Smooth muscle cell (in vitro differentiated cells): ENCODE data around the gene UNKL. TPM values are rescaled to one million over a fixed set of nuclear protein-coding genes. Genes with fewer than 3 reads are reported as not detected.

Experiments
- DNase-seq: peaks from one replicate; lab custom pipeline; 2025; ENCODE audit not compliant: unreplicated experiment; lab: John Stamatoyannopoulos, UW
- H2AFZ ChIP-seq: fragments of 200-600 bp; sonication (generic); 2 replicates; pipeline ENCODE4 v1.6.0; 2016; ENCODE audit warnings: antibody characterized with exemption, low read depth, mild to moderate bottlenecking
- H3F3A ChIP-seq: fragments of 200-600 bp; sonication (generic); 2 replicates; pipeline ENCODE4 v1.6.0; 2017; ENCODE audit warnings: antibody characterized with exemption, low read depth
- H3K27ac ChIP-seq: fragments of 200-600 bp; sonication (generic); 2 replicates; pipeline ENCODE4 v1.5.1; 2016; ENCODE audit warnings: low read depth, mild to moderate bottlenecking
- H3K27me3 ChIP-seq: fragments of 200-600 bp; sonication (generic); 2 replicates; pipeline ENCODE4 v1.6.1; 2016; ENCODE audit warnings: low read depth, mild to moderate bottlenecking
- H3K36me3 ChIP-seq: fragments of 200-600 bp; sonication (generic); 2 replicates; pipeline ENCODE4 v1.5.1; 2016; ENCODE audit warnings: low read depth
- H3K4me1 ChIP-seq: fragments of 200-600 bp; sonication (generic); 2 replicates; pipeline ENCODE4 v1.5.1; 2016; ENCODE audit warnings: low read depth
- H3K4me2 ChIP-seq: fragments of 200-600 bp; sonication (generic); 2 replicates; pipeline ENCODE4 v1.6.0; 2016; ENCODE audit warnings: mild to moderate bottlenecking
- H3K4me3 ChIP-seq: fragments of 200-600 bp; sonication (generic); 2 replicates; pipeline ENCODE4 v1.5.1; 2016; ENCODE audit warnings: mild to moderate bottlenecking
- H3K79me2 ChIP-seq: fragments of 200-600 bp; sonication (generic); 2 replicates; pipeline ENCODE4 v1.6.0; 2016; ENCODE audit warnings: low read depth, mild to moderate bottlenecking
- H3K9ac ChIP-seq: fragments of 200-600 bp; sonication (generic); 2 replicates; pipeline ENCODE4 v1.6.0; 2016; ENCODE audit warnings: low read depth
- H3K9me3 ChIP-seq: fragments of 200-600 bp; sonication (generic); replicated peaks from 2 replicates; pipeline ENCODE4 v1.5.1; 2016; ENCODE audit warnings: low read depth
- H4K20me1 ChIP-seq: fragments of 200-600 bp; sonication (generic); 2 replicates; pipeline ENCODE4 v1.6.0; 2016; ENCODE audit warnings: low read depth
- WGBS: methylation state at CpG from one replicate; pipeline ENCODE4 v1.1.7; 2016; ENCODE audit warnings: low lambda C conversion rate; 5-methylcytosine and 5-hydroxymethylcytosine counted together
- polyA plus RNA-seq: library from polyadenylated mRNA; unstranded; fragments of >200 nt; fragmentation: Nextera tagmentation; extraction: Ambion mirVana; gene quantifications from 2 replicates; pipeline ENCODE4 v1.2.1, GENCODE V29; 2016
- total RNA-seq: library from RNA; depleted of rRNA; stranded (reverse); fragments of >200 nt; gene quantifications from 2 replicates; pipeline ENCODE4 v1.2.3, GENCODE V29; 2014
- TF ChIP-seq, protein P1 (sequence below): fragments of 200-600 bp; sonication (generic); IDR thresholded peaks from 2 replicates; pipeline ENCODE4 v1.5.1; 2017; ENCODE audit warnings: borderline replicate concordance, mild to moderate bottlenecking, antibody characterized with exemption; ENCODE audit not compliant: insufficient read depth, poor library complexity, severe bottlenecking

UNKL gene
- total and polyA plus RNA-seq, 2 experiments from 2014 or later = 5.2 to 6.2 TPM

DNA sequence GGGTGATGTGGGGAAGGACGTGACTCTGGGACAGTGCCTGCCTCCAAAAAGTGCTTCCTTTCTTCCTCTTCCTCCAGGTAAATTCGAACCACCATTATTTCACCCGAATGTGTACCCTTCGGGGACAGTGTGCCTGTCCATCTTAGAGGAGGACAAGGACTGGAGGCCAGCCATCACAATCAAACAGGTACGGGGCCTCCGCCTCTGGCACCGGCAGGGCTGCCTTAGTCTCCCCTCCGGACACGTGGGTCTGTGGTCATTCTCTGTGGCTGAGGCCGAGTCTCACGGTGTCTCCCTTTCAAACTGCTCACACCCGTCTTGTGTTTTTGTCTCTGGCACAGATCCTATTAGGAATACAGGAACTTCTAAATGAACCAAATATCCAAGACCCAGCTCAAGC is 94.4 kb downstream of the UNKL start:
- Histone ChIP-seq H3K9ac (no peak overlapping the region), H3K79me2 (peaks cover 37% of the 10 kb centered on the region), H3K4me2 (no peak overlapping the region), H2AFZ (no peak overlapping the region), H3K4me3 (no peak overlapping the region), H3K36me3 (peaks cover 11% of the 10 kb centered on the region), H3K4me1 (no peaks in the 10 kb centered on the region), H3K27me3 (no peaks in the 10 kb centered on the region), H3K9me3 (no peaks in the 10 kb centered on the region), H4K20me1 (peaks cover 82% of the 10 kb centered on the region), H3K27ac (no peak overlapping the region), H3F3A (no peaks in the 10 kb centered on the region)
- WGBS = 89% methylated on average over 12 of the region's 12 CpGs
- TF ChIP-seq, protein P1, sequence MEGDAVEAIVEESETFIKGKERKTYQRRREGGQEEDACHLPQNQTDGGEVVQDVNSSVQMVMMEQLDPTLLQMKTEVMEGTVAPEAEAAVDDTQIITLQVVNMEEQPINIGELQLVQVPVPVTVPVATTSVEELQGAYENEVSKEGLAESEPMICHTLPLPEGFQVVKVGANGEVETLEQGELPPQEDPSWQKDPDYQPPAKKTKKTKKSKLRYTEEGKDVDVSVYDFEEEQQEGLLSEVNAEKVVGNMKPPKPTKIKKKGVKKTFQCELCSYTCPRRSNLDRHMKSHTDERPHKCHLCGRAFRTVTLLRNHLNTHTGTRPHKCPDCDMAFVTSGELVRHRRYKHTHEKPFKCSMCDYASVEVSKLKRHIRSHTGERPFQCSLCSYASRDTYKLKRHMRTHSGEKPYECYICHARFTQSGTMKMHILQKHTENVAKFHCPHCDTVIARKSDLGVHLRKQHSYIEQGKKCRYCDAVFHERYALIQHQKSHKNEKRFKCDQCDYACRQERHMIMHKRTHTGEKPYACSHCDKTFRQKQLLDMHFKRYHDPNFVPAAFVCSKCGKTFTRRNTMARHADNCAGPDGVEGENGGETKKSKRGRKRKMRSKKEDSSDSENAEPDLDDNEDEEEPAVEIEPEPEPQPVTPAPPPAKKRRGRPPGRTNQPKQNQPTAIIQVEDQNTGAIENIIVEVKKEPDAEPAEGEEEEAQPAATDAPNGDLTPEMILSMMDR = no peak
- no peak for DNase-seq

DNA sequence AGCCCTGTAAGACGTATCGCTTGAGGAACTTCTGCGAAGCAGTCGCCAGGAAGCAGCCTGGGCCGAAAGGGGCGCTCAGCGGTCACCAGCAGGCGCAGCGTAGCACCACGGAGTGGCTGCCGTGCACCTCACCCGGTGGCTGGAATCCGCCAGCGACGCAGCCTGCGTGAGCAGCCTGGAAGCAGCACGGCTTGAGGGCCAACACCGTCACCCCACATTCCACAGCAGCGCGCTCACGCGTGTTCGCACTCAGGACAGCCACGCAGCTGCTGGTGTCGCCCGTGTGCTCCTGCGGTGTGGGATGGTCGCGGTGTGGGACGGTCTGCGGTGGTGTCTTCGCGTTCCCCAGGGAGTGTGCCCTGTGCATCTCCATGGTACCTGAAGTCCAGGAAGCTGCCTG is 95.5 kb downstream of the UNKL start:
- peaks cover 11% of the 10 kb centered on the region for H3K36me3 ChIP-seq
- peaks cover 84% of the 10 kb centered on the region for H4K20me1 ChIP-seq

DNA sequence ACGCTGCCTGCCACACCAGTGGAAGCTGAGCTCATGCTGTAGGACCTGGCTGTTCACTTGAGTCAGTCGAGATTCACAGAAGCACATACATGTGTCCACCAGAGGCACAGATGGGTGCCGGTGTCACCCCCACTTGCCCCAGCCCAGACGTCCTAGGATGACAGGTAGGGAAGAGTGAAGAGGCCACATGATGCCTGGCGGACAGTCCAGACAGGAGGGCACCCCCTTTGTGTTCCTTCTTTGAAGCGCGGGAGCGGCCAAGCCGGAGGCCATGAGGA is 96.3 kb downstream of the UNKL start:
- no peak overlapping the region for H2AFZ ChIP-seq
- TF ChIP-seq, protein P1 = no peak
- no peaks in the 10 kb centered on the region for H3F3A ChIP-seq
- H3K4me1 ChIP-seq = no peaks in the 10 kb centered on the region
- H3K27me3 ChIP-seq = no peaks in the 10 kb centered on the region
- H3K9ac ChIP-seq = no peak overlapping the region
- DNase-seq = no peak
- no peak overlapping the region for H3K4me2 ChIP-seq
- 88% methylated on average over 9 of the region's 9 CpGs for WGBS
- H3K9me3 ChIP-seq = no peaks in the 10 kb centered on the region
- H4K20me1 ChIP-seq = peaks cover 84% of the 10 kb centered on the region
- H3K27ac ChIP-seq = no peak overlapping the region
- H3K79me2 ChIP-seq = peaks cover 56% of the 10 kb centered on the region
- H3K36me3 ChIP-seq = peaks cover 11% of the 10 kb centered on the region
- no peak overlapping the region for H3K4me3 ChIP-seq

More for the DNA sequence above, 95.5 kb downstream of the UNKL start:
- no peaks in the 10 kb centered on the region for H3F3A ChIP-seq
- no peak overlapping the region for H3K4me2 ChIP-seq
- no peaks in the 10 kb centered on the region for H3K9me3 ChIP-seq
- no peak overlapping the region for H3K9ac ChIP-seq
- H3K4me3 ChIP-seq = no peak overlapping the region
- WGBS = 94% methylated on average over 33 of the region's 33 CpGs
- H3K4me1 ChIP-seq = no peaks in the 10 kb centered on the region
- peaks cover 48% of the 10 kb centered on the region for H3K79me2 ChIP-seq
- H3K27ac ChIP-seq = no peak overlapping the region
- no peaks in the 10 kb centered on the region for H3K27me3 ChIP-seq
- TF ChIP-seq, protein P1 = no peak
- H2AFZ ChIP-seq = no peak overlapping the region
- no peak for DNase-seq

DNA sequence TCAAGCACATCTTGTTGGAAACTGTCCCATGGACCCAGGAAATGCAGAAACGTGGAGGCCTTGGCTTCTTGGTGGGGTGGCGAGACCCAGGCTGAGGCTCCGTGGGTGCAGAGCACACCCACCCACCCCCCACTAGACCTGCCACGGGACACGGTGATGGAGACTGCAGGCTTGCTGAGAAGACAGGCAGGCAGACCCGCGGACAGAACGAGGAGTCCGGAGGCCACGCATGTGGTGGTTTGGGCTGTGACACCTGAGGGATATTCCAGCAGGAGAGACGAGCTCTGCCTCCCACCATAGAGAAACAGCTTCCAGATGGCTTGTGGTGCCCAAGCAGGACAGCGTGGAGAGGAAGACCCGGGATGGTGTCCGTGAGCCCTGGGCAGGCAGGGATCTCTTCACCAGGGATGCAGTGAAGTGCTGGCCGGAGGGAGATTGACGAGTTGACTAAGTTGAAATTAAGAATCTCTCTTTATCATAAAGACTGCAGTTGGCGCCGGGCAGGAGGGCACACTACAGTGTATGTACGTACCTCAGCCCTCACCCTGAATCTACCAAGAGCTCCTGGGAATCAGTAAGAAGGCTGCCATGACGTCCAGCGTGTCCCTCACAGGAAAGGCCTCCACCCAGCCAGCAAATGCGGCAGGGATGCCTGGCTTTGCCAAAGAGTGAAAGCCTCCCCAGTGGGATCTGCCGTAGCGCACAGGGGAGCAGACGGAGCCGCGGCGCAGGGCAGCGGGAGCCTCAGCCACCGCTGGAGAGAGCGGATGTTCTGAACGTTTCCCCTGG is 96.8 kb downstream of the UNKL start:
- WGBS = 98% methylated on average over 32 of the region's 32 CpGs
- H3K4me2 ChIP-seq = no peak overlapping the region

More for the DNA sequence above, 96.8 kb downstream of the UNKL start:
- Histone ChIP-seq H3K27ac (no peak overlapping the region), H3K4me3 (no peak overlapping the region), H3K27me3 (no peaks in the 10 kb centered on the region), H3K79me2 (peaks cover 61% of the 10 kb centered on the region), H4K20me1 (peaks cover 84% of the 10 kb centered on the region), H2AFZ (no peak overlapping the region), H3K36me3 (peaks cover 11% of the 10 kb centered on the region), H3K4me1 (no peaks in the 10 kb centered on the region), H3F3A (no peaks in the 10 kb centered on the region), H3K9me3 (no peaks in the 10 kb centered on the region), H3K9ac (no peak overlapping the region)
- no peak for DNase-seq
- TF ChIP-seq, protein P1 = no peak
